ENCODE measurements around the gene KRT16. TPM values are rescaled to one million over a fixed set of nuclear protein-coding genes. Genes with fewer than 3 reads are reported as not detected.

The KRT16 gene
- total RNA-seq, 4 donors from 2014 or later: 1.1 to 78.8 (median 13.5) TPM

- Histone ChIP-seq H3K4me3 (no peak overlapping the region), H3K27me3 (no peaks in the 10 kb centered on the region), H3K4me1 (peaks cover 0 to 11% (median 0%) of the 10 kb centered on the region in 3 donors), H3K9me3 (no peaks in the 10 kb centered on the region), H3K27ac (no peak overlapping the region), H3K36me3 (no peaks in the 10 kb centered on the region)
- no peak for TF ChIP-seq POLR2AphosphoS5 (IDR thresholded peaks at IDR 0.05)
- no peak for TF ChIP-seq POLR2A (IDR thresholded peaks at IDR 0.05)
- no peak for TF ChIP-seq EP300 (IDR thresholded peaks at IDR 0.05)
- TF ChIP-seq CTCF (IDR thresholded peaks at IDR 0.05): no peak
- no peak for ATAC-seq
- WGBS, 2 donors (ENCODE audit: low coverage in 1 of 2): 100% methylated on average over 4 of the region's 5 CpGs; no CpG with 5 or more reads in 1 of the 2 donors
These were observed 25.6 kb upstream of the KRT16 start for GRCh38 chr17:41638194-41638593.

- H3K36me3 ChIP-seq: no peaks in the 10 kb centered on the region
- no CpG with 5 or more reads among the region's 9 CpGs for WGBS, 2 donors (ENCODE audit: low coverage in 1 of 2)
- H3K27me3 ChIP-seq: peaks cover 6% of the 10 kb centered on the region
- H3K27ac ChIP-seq: no peak overlapping the region
- no peak overlapping the region for H3K4me3 ChIP-seq
- TF ChIP-seq CTCF (IDR thresholded peaks at IDR 0.05): no peak
- no peak for TF ChIP-seq POLR2A (IDR thresholded peaks at IDR 0.05)
- peaks cover 0 to 11% (median 0%) of the 10 kb centered on the region in 3 donors for H3K4me1 ChIP-seq
- no peaks in the 10 kb centered on the region for H3K9me3 ChIP-seq
- no peak for ATAC-seq
These were observed 24.1 kb upstream of the KRT16 start for GRCh38 chr17:41636652-41637051.

- no peaks in the 10 kb centered on the region for H3K36me3 ChIP-seq
- H3K4me1 ChIP-seq: peaks cover 0 to 11% (median 0%) of the 10 kb centered on the region in 3 donors
- ATAC-seq: no peak
- H3K9me3 ChIP-seq: no peaks in the 10 kb centered on the region
- H3K27ac ChIP-seq: no peak overlapping the region
- peak overlapping the region in 1 of 2 donors; percentile 8 for H3K4me3 ChIP-seq
- TF ChIP-seq POLR2AphosphoS5 (IDR thresholded peaks at IDR 0.05): no peak
- TF ChIP-seq POLR2A (IDR thresholded peaks at IDR 0.05): no peak
- TF ChIP-seq CTCF (IDR thresholded peaks at IDR 0.05): no peak
- TF ChIP-seq EP300 (IDR thresholded peaks at IDR 0.05): no peak
- peaks cover 7% of the 10 kb centered on the region for H3K27me3 ChIP-seq
- WGBS, 2 donors (ENCODE audit: low coverage in 1 of 2): 51 to 59% methylated on average over 9 to 11 of the region's 28 CpGs
These were observed 22.8 kb upstream of the KRT16 start for GRCh38 chr17:41635121-41636097.

DNA sequence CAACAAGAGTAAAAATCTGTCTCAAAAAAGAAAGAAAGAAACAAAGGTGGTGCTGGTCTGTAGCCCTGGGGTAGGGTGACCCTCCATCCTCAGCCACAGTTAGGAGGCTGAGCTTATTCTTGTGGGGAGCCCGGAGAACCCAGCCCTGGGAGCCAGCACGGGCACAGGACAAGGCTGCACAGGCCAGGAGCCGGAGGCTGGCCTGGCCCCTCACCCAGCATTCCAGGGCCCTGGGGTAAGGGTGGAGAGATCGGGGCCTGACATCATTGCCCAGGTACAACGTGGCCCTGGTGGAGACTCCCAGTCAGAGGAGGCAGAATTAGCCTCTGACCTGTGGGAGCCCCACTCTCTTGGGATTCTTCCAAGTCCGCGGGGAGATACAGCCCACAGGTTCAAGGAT, 22.1 kb upstream of the KRT16 start:
- no peak overlapping the region for H3K27ac ChIP-seq
- no peaks in the 10 kb centered on the region for H3K36me3 ChIP-seq
- TF ChIP-seq CTCF (IDR thresholded peaks at IDR 0.05): no peak
- TF ChIP-seq EP300 (IDR thresholded peaks at IDR 0.05): no peak
- TF ChIP-seq POLR2A (IDR thresholded peaks at IDR 0.05): no peak
- no peak for TF ChIP-seq POLR2AphosphoS5 (IDR thresholded peaks at IDR 0.05)
- no peak overlapping the region for H3K4me3 ChIP-seq
- WGBS, 2 donors (ENCODE audit: low coverage in 1 of 2): 87% methylated on average over 3 of the region's 7 CpGs; no CpG with 5 or more reads in 1 of the 2 donors
- no peak for ATAC-seq
- peaks cover 7% of the 10 kb centered on the region for H3K27me3 ChIP-seq
- H3K4me1 ChIP-seq: peaks cover 0 to 11% (median 0%) of the 10 kb centered on the region in 3 donors
- no peaks in the 10 kb centered on the region for H3K9me3 ChIP-seq
